SK-N-MC (cell line): Measurements from ENCODE around the gene LRMDA.

Source experiments
- FOXP2 ChIP-seq: optimal IDR thresholded peaks from 2 replicates; pipeline ENCODE3; 2011; ENCODE audit warnings: mild to moderate bottlenecking, moderate library complexity; ENCODE audit not compliant: insufficient read depth; ENCODE audit errors: extremely low read length, control extremely low read depth
- POLR2AphosphoS5 ChIP-seq: IDR thresholded peaks from 2 replicates; pipeline ENCODE4 v1.6.1; 2012; ENCODE audit warnings: mild to moderate bottlenecking, low read depth, low read length, borderline replicate concordance

GRCh38 chr10:75456122-75456521, 24.7 kb downstream of the LRMDA start:
- TF ChIP-seq POLR2AphosphoS5 (no peak), FOXP2 (no peak)
